ENCODE measurements around the gene KBTBD4.
"Not testable (repeated sequence)": the region's sequence is repeated elsewhere in the genome, so short reads cannot be mapped to it uniquely, and the experiment has no call there.

The KBTBD4 gene

GRCh38 chr11:47552056-47552565 lies 26.7 kb downstream of the KBTBD4 start:
- DNase-seq (ENCODE audit: low spot score), result no peak
- TF ChIP-seq CTCF (IDR thresholded peaks at IDR 0.05; ENCODE audit: borderline replicate concordance, control extremely low read depth, extremely low read depth, insufficient read depth, missing control alignments), result no peak
- in situ Hi-C loops (cut with MboI; ENCODE audit: low sequenced_read_pairs, unreplicated experiment), result no loop called here

GRCh38 chr11:47551086-47551485 lies 27.7 kb downstream of the KBTBD4 start:
- no peak for TF ChIP-seq CTCF (IDR thresholded peaks at IDR 0.05; ENCODE audit: borderline replicate concordance, control extremely low read depth, extremely low read depth, insufficient read depth, missing control alignments)
- in situ Hi-C loops (cut with MboI; ENCODE audit: low sequenced_read_pairs, unreplicated experiment), result no loop called here
- peak; percentile 53 for DNase-seq (ENCODE audit: low spot score)

GRCh38 chr11:47550288-47551047 lies 28.3 kb downstream of the KBTBD4 start:
- DNase-seq (ENCODE audit: low spot score), result no peak
- in situ Hi-C loops (cut with MboI; ENCODE audit: low sequenced_read_pairs, unreplicated experiment), result no loop called here
- TF ChIP-seq CTCF (IDR thresholded peaks at IDR 0.05; ENCODE audit: borderline replicate concordance, control extremely low read depth, extremely low read depth, insufficient read depth, missing control alignments), result no peak

- in situ Hi-C loops (cut with MboI; ENCODE audit: low sequenced_read_pairs, unreplicated experiment); DNase-seq (ENCODE audit: low spot score): not testable (repeated sequence)
Measured at GRCh38 chr11:47546274-47546673, 32.5 kb downstream of the KBTBD4 start.

- DNase-seq (ENCODE audit: low spot score), result no peak
- in situ Hi-C loops (cut with MboI; ENCODE audit: low sequenced_read_pairs, unreplicated experiment), result no loop called here
- no peak for TF ChIP-seq CTCF (IDR thresholded peaks at IDR 0.05; ENCODE audit: borderline replicate concordance, control extremely low read depth, extremely low read depth, insufficient read depth, missing control alignments)
Measured at GRCh38 chr11:47545298-47545697, 33.5 kb downstream of the KBTBD4 start.

- DNase-seq (ENCODE audit: low spot score), result no peak
- in situ Hi-C loops (cut with MboI; ENCODE audit: low sequenced_read_pairs, unreplicated experiment), result no loop called here
- TF ChIP-seq CTCF (IDR thresholded peaks at IDR 0.05; ENCODE audit: borderline replicate concordance, control extremely low read depth, extremely low read depth, insufficient read depth, missing control alignments), result no peak
Measured at GRCh38 chr11:47541070-47541469, 37.7 kb downstream of the KBTBD4 start.

- in situ Hi-C loops (cut with MboI; ENCODE audit: low sequenced_read_pairs, unreplicated experiment), result no loop called here
- no peak for TF ChIP-seq CTCF (IDR thresholded peaks at IDR 0.05; ENCODE audit: borderline replicate concordance, control extremely low read depth, extremely low read depth, insufficient read depth, missing control alignments)
- DNase-seq (ENCODE audit: low spot score), result no peak
Measured at GRCh38 chr11:47539681-47540039, 39.1 kb downstream of the KBTBD4 start.
